HuH-7.5 (cell line): ENCODE data around the gene CRIP1.

Experiments used
- DNase-seq: peaks from one replicate; pipeline ENCODE4 v3.0.0; 2011; ENCODE audit warnings: low spot score

Gene CRIP1

GRCh38 chr14:105486163-105486973, at the start of gene CRIP1:
TSS of gene CRIP1 (plus strand) at chr14:105486886. CDS start at chr14:105487260, 374 bp downstream.
- DNase-seq, result no peak

GRCh38 chr14:105436891-105437722, 49.6 kb upstream of the CRIP1 start:
- DNase-seq, result no peak

- no peak for DNase-seq
Observed at GRCh38 chr14:105437723-105438500, 48.8 kb upstream of the CRIP1 start.

- DNase-seq, result no peak
Observed at GRCh38 chr14:105439179-105439578, 47.5 kb upstream of the CRIP1 start.

GRCh38 chr14:105439710-105440553, 46.8 kb upstream of the CRIP1 start:
- DNase-seq, result no peak

GRCh38 chr14:105440554-105440900, 46.2 kb upstream of the CRIP1 start:
- DNase-seq, result no peak

GRCh38 chr14:105440992-105441391, 45.7 kb upstream of the CRIP1 start:
- DNase-seq, result no peak

GRCh38 chr14:105442125-105442524, 44.6 kb upstream of the CRIP1 start:
- no peak for DNase-seq

- no peak for DNase-seq
Observed at GRCh38 chr14:105442834-105443233, 43.9 kb upstream of the CRIP1 start.

- DNase-seq, result no peak
Observed at GRCh38 chr14:105444859-105445258, 41.8 kb upstream of the CRIP1 start.

- no peak for DNase-seq
Observed at GRCh38 chr14:105445290-105445689, 41.4 kb upstream of the CRIP1 start.

- no peak for DNase-seq
Observed at GRCh38 chr14:105445901-105446845, 40.5 kb upstream of the CRIP1 start.

- DNase-seq, result no peak
Observed at GRCh38 chr14:105446971-105447370, 39.7 kb upstream of the CRIP1 start.

- no peak for DNase-seq
Observed at GRCh38 chr14:105447651-105448640, 38.7 kb upstream of the CRIP1 start.

GRCh38 chr14:105448706-105449111, 38.0 kb upstream of the CRIP1 start:
- DNase-seq, result peak; percentile 91

GRCh38 chr14:105449276-105450122, 37.2 kb upstream of the CRIP1 start:
- no peak for DNase-seq

GRCh38 chr14:105450123-105450505, 36.6 kb upstream of the CRIP1 start:
- no peak for DNase-seq
